MCF 10A (cell line): Measurements from ENCODE around the gene SQOR. TPM values are rescaled to one million over a fixed set of nuclear protein-coding genes. Genes with fewer than 3 reads are reported as not detected.

Experiments
- BruUV-seq: library from RNA; stranded (reverse); fragments of 400-500 nt; replicated peaks from 2 replicates; lab custom pipeline; 2021; lab: Mats Ljungman, UMichigan
- CTCF ChIA-PET: fragments of 300-600 bp; sonication (Branson Sonifier 250); formaldehyde crosslinking; extraction: SDS; loops from one replicate; lab custom pipeline; 2021; ENCODE audit warnings: antibody characterized with exemption, inconsistent platforms; lab: Yijun Ruan, JAX
- POLR2A ChIA-PET: fragments of 300-600, 350-650 bp; sonication (Branson Sonifier 250); formaldehyde crosslinking; extraction: SDS; loops from one replicate; lab custom pipeline; 2020; ENCODE audit warnings: antibody characterized with exemption, inconsistent platforms; lab: Yijun Ruan, JAX
- DNase-seq: peaks from one replicate; pipeline ENCODE4 v3.0.0-alpha.2; 2018; ENCODE audit not compliant: unreplicated experiment
- H3K27ac Mint-ChIP-seq: one replicate; pipeline ENCODE4 v1.8.0; 2022; ENCODE audit warnings: mild to moderate bottlenecking, low read depth, mixed read lengths; ENCODE audit not compliant: unreplicated experiment
- H3K27me3 Mint-ChIP-seq: one replicate; pipeline ENCODE4 v1.8.0; 2022; ENCODE audit warnings: mixed read lengths; ENCODE audit not compliant: insufficient read depth, unreplicated experiment
- H3K36me3 Mint-ChIP-seq: one replicate; pipeline ENCODE4 v1.8.0; 2022; ENCODE audit warnings: mild to moderate bottlenecking, moderate library complexity, mixed read lengths; ENCODE audit not compliant: insufficient read depth, unreplicated experiment
- H3K4me1 Mint-ChIP-seq: one replicate; pipeline ENCODE4 v1.8.0; 2022; ENCODE audit warnings: mixed read lengths; ENCODE audit not compliant: insufficient read depth, unreplicated experiment
- H3K4me3 Mint-ChIP-seq: one replicate; pipeline ENCODE4 v1.8.0; 2022; ENCODE audit warnings: mild to moderate bottlenecking, moderate library complexity, mixed read lengths; ENCODE audit not compliant: unreplicated experiment
- H3K9me3 Mint-ChIP-seq: one replicate; pipeline ENCODE4 v1.8.0; 2022; ENCODE audit warnings: mixed read lengths; ENCODE audit not compliant: unreplicated experiment
- intact Hi-C: fragments of 100-400 bp; cut with micrococcal nuclease; formaldehyde crosslinking; loops from 2 replicates; pipeline ENCODE4 v1.14.1; 2022
- total RNA-seq: library from RNA; stranded (reverse); gene quantifications from 2 replicates; pipeline ENCODE4 v1.2.3, GENCODE V29; 2022
- TF ChIP-seq, protein P1 (sequence below): fragments of 200-600 bp; IDR thresholded peaks from one replicate; pipeline ENCODE4 v1.8.0; 2022; ENCODE audit warnings: antibody characterized with exemption, mild to moderate bottlenecking; ENCODE audit not compliant: unreplicated experiment

The SQOR gene
- total RNA-seq, 1 experiment from 2014 or later = 75.0 TPM

DNA sequence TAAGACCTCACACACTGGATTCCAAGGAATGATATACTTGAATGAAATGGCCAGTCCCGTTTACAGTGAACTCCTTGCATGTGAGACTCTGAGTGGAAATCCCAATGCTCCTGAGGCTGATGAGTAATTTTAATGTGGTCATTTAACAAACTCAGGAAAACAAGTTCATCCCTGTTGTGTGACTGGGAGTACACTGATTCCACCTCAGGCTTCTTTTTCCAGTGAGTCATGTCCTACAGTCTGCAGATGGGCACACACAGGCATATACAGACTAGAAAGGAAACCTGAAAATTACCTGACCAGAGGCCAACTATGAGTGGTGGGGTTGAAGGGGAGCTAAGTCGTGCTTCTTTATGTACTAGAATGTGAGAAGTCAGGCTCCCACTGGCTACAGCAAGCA lies 5.8 kb downstream of the SQOR start:
- TF ChIP-seq, protein P1, sequence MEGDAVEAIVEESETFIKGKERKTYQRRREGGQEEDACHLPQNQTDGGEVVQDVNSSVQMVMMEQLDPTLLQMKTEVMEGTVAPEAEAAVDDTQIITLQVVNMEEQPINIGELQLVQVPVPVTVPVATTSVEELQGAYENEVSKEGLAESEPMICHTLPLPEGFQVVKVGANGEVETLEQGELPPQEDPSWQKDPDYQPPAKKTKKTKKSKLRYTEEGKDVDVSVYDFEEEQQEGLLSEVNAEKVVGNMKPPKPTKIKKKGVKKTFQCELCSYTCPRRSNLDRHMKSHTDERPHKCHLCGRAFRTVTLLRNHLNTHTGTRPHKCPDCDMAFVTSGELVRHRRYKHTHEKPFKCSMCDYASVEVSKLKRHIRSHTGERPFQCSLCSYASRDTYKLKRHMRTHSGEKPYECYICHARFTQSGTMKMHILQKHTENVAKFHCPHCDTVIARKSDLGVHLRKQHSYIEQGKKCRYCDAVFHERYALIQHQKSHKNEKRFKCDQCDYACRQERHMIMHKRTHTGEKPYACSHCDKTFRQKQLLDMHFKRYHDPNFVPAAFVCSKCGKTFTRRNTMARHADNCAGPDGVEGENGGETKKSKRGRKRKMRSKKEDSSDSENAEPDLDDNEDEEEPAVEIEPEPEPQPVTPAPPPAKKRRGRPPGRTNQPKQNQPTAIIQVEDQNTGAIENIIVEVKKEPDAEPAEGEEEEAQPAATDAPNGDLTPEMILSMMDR = no peak
- no TSS peak for BruUV-seq
- intact Hi-C loops = no loop called here
- peak overlapping the region; percentile 91 for H3K27ac Mint-ChIP-seq
- H3K27me3 Mint-ChIP-seq = no peaks in the 10 kb centered on the region
- no peaks in the 10 kb centered on the region for H3K9me3 Mint-ChIP-seq
- H3K4me1 Mint-ChIP-seq = peaks cover 63% of the 10 kb centered on the region
- H3K4me3 Mint-ChIP-seq = peak overlapping the region; percentile 48
- ChIA-PET POLR2A (interaction anchor here (1.1 to 5.3 kb wide), 6 partner anchors 9 to 440 kb away, joined by 4 to 51 read pairs (median 4); partner anchors contain the start of gene BLOC1S6), CTCF (interaction anchor here (0.6 to 1.7 kb wide), 4 partner anchors 8 to 436 kb away, joined by 3 to 9 read pairs (median 3); no protein-coding TSS in a partner anchor)
- H3K36me3 Mint-ChIP-seq = peaks cover 8% of the 10 kb centered on the region
- DNase-seq = peak; percentile 95

DNA sequence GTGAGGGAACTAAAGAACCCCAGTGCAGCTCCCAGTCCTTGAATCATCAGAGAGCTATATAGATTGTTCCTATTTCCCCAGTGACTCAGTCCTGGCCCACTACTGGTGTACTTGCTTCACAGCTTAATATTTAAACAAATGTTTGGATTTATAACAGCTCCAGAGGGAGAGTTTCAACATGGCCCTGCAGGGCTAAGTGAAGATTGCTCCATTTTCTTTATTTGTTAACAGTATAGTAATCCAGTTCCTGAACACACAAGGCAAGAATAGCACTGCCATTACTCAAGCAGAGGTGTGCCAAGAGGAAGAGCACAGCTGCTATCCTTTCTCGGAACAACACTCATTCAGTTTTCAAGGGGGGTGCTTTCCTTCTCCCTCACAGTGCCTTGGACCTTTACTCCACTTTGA lies 6.5 kb downstream of the SQOR start:
- no TSS peak for BruUV-seq
- peak; percentile 97 for DNase-seq
- TF ChIP-seq, protein P1 = peak; percentile 7
- ChIA-PET CTCF (interaction anchor here (0.5 to 1.7 kb wide), 6 partner anchors 27 to 478 kb away, joined by 3 to 9 read pairs (median 3); no protein-coding TSS in a partner anchor), POLR2A (interaction anchor here (0.5 to 5.3 kb wide), 13 partner anchors 10 to 1270 kb away, joined by 3 to 51 read pairs (median 4); partner anchors contain the start of gene BLOC1S6)
- no peaks in the 10 kb centered on the region for H3K27me3 Mint-ChIP-seq
- peak overlapping the region; percentile 52 for H3K4me3 Mint-ChIP-seq
- intact Hi-C loops = no loop called here
- H3K36me3 Mint-ChIP-seq = peaks cover 8% of the 10 kb centered on the region
- H3K27ac Mint-ChIP-seq = peak overlapping the region; percentile 91
- H3K4me1 Mint-ChIP-seq = peaks cover 65% of the 10 kb centered on the region
- no peaks in the 10 kb centered on the region for H3K9me3 Mint-ChIP-seq

DNA sequence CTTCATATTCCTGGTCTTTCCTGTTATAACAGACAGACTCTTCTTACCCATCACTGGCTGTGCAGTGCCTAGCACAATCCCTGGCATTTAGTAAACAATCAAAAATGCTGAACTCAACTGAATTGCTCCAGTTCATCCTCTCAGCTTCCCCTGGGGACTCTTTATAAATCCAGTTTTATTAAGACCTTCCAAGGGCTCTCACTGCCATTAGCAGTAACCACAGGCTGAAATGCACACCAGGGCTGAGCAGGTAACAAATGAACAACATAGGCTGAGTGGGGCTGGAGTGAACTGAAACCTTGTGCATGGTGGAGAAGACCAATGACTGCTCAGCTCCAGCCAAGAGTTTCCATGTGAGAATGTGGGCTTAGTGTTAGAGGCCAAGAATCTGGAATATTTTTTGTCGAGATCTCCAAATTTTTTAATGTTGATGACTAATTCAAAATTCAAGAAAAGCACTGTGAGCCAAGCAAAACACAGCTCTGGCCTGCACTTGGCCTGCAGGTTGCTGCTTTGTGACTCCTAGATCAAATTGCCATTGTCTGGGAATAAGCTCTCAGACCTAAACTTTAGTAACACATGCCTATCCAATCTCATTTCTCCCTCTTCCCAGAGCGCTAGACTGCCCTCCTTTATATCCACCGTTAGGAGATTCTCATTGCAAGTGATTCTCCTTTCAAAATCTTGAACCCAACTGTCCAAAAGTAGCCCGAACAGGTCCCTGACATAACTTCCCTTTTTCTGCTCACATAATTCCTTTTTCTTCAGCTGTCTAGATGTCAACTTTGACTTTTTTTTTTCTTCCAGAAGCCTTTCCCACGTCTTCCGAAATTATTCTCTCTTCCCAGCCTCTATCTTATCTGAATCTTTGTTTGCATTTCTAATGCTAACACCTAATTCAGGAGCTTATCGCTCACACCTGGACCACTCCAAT lies 7.4 kb downstream of the SQOR start:
- Mint-ChIP-seq H3K9me3 (no peaks in the 10 kb centered on the region), H3K27ac (peak overlapping the region; percentile 91), H3K27me3 (no peaks in the 10 kb centered on the region), H3K4me3 (peak overlapping the region; percentile 52), H3K36me3 (peaks cover 8% of the 10 kb centered on the region), H3K4me1 (peaks cover 59% of the 10 kb centered on the region)
- intact Hi-C loops = no loop called here
- CTCF ChIA-PET = interaction anchor here (0.5 to 2.7 kb wide), 11 partner anchors 7 to 1554 kb away, joined by 3 to 11 read pairs (median 3); partner anchors contain the start of gene SQOR
- no TSS peak for BruUV-seq
- peak; percentile 90 for DNase-seq
- POLR2A ChIA-PET = interaction anchor here (0.5 to 6.1 kb wide), 14 partner anchors 8 to 1269 kb away, joined by 3 to 56 read pairs (median 4); partner anchors contain the start of genes BLOC1S6 and SQOR
- TF ChIP-seq, protein P1 = no peak

DNA sequence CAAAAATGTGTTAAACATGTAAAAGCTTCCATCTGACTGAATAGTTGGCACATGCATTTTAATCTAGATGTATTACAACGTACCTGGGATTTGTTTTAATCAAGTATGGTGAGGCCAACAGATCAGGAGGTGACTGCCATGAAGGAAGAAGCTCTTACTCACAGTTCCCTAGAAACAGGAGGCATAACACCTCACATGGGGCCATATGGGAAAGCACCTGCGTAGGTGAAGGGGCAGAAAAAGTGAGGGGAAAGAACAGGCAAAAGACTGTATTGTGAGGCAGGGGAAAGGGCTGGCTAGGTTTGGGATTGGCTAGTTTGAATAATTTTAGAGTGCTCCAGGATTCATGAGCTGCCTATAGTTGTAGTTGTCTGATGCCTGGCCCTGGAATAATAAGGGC lies 9.6 kb downstream of the SQOR start:
- no peak overlapping the region for H3K27ac Mint-ChIP-seq
- TF ChIP-seq, protein P1 = no peak
- peaks cover 54% of the 10 kb centered on the region for H3K4me1 Mint-ChIP-seq
- peaks cover under 1% of the 10 kb centered on the region for H3K36me3 Mint-ChIP-seq
- no peaks in the 10 kb centered on the region for H3K27me3 Mint-ChIP-seq
- CTCF ChIA-PET = interaction anchor here (0.6 to 2.7 kb wide), 2 partner anchors 10 to 13 kb away, joined by 4 to 11 read pairs; partner anchors contain the start of gene SQOR
- no peaks in the 10 kb centered on the region for H3K9me3 Mint-ChIP-seq
- BruUV-seq = no TSS peak
- no peak overlapping the region for H3K4me3 Mint-ChIP-seq
- no peak for DNase-seq
- intact Hi-C loops = no loop called here
- POLR2A ChIA-PET = interaction anchor here (2.8 to 6.1 kb wide), 2 partner anchors 9 to 10 kb away, joined by 11 to 56 read pairs; partner anchors contain the start of gene SQOR
